WTC11 (cell line): Measurements from ENCODE around the gene EP400. TPM values are rescaled to one million over a fixed set of nuclear protein-coding genes. Genes with fewer than 3 reads are reported as not detected.

Experiments used
- ATAC-seq: fragments of 200-7000 bp; cut with Tn5 transposase; 2 replicates; pipeline ENCODE4 v1.10.0; 2021; ENCODE audit warnings: mild to moderate bottlenecking, moderate library complexity
- CTCF ChIA-PET: fragments of 300-600 bp; sonication (Branson Sonifier 250); formaldehyde crosslinking; loops from one replicate; lab custom pipeline; 2021; ENCODE audit warnings: antibody characterized with exemption; lab: Charles Lee
- POLR2A ChIA-PET: fragments of 350-600 bp; sonication (Branson Sonifier 250); formaldehyde crosslinking; loops from one replicate; lab custom pipeline; 2021; ENCODE audit warnings: antibody characterized with exemption; lab: Charles Lee
- DNase-seq: peaks from one replicate; pipeline ENCODE4 v3.0.0; 2021; ENCODE audit warnings: low spot score
- H3K27ac Mint-ChIP-seq: 2 replicates; pipeline ENCODE4 v1.8.0; 2021; ENCODE audit warnings: mixed read lengths
- H3K27me3 Mint-ChIP-seq: 2 replicates; pipeline ENCODE4 v1.8.0; 2021; ENCODE audit warnings: low read depth, mild to moderate bottlenecking, moderate library complexity, mixed read lengths
- H3K36me3 Mint-ChIP-seq: 2 replicates; pipeline ENCODE4 v1.8.0; 2021; ENCODE audit warnings: mixed read lengths
- H3K4me1 Mint-ChIP-seq: 2 replicates; pipeline ENCODE4 v1.8.0; 2022; ENCODE audit warnings: mixed read lengths
- H3K4me3 Mint-ChIP-seq: 2 replicates; pipeline ENCODE4 v1.8.0; 2021; ENCODE audit warnings: mild to moderate bottlenecking, moderate library complexity, mixed read lengths
- H3K9me3 Mint-ChIP-seq: 2 replicates; pipeline ENCODE4 v1.8.0; 2021; ENCODE audit warnings: mixed read lengths
- ATF1 ChIP-seq: sonication (generic); formaldehyde crosslinking; IDR thresholded peaks from 2 replicates; pipeline ENCODE4 v1.8.1; 2023; ENCODE audit warnings: mild to moderate bottlenecking, moderate library complexity, missing genetic modification reagents
- CDX4 ChIP-seq: fragments of 250-450 bp; sonication (Bioruptor Pico); IDR thresholded peaks from 2 replicates; pipeline ENCODE4 v1.9.0; 2021; ENCODE audit warnings: moderate library complexity, mild to moderate bottlenecking, inconsistent platforms, borderline replicate concordance
- FOXJ3 ChIP-seq: sonication (generic); formaldehyde crosslinking; IDR thresholded peaks from 2 replicates; pipeline ENCODE4 v1.9.0; 2021; ENCODE audit warnings: missing genetic modification reagents, mild to moderate bottlenecking, borderline replicate concordance
- NR3C1 ChIP-seq: sonication (generic); formaldehyde crosslinking; conservative IDR thresholded peaks from 2 replicates; pipeline ENCODE4 v1.8.1; 2023; ENCODE audit warnings: low read depth, mild to moderate bottlenecking, missing genetic modification reagents
- STAT6 ChIP-seq: sonication (generic); formaldehyde crosslinking; conservative IDR thresholded peaks from 2 replicates; pipeline ENCODE4 v1.8.1; 2023; ENCODE audit warnings: mild to moderate bottlenecking, low read depth, missing genetic modification reagents, moderate library complexity
- TCF7 ChIP-seq: sonication (generic); formaldehyde crosslinking; IDR thresholded peaks from 2 replicates; pipeline ENCODE4 v1.8.0; 2022; ENCODE audit warnings: mild to moderate bottlenecking, low read depth, missing genetic modification reagents, moderate library complexity
- TP53 ChIP-seq: sonication (generic); formaldehyde crosslinking; IDR thresholded peaks from 2 replicates; pipeline ENCODE4 v1.8.1; 2023; ENCODE audit warnings: mild to moderate bottlenecking, missing genetic modification reagents
- ZNF121 ChIP-seq: sonication (generic); formaldehyde crosslinking; IDR thresholded peaks from 2 replicates; pipeline ENCODE4 v1.8.0; 2023; ENCODE audit warnings: missing genetic modification reagents
- ZNF232 ChIP-seq: sonication (generic); formaldehyde crosslinking; IDR thresholded peaks from 2 replicates; pipeline ENCODE4 v1.8.0; 2022; ENCODE audit warnings: mild to moderate bottlenecking, missing genetic modification reagents
- ZNF263 ChIP-seq: sonication (generic); formaldehyde crosslinking; IDR thresholded peaks from 2 replicates; pipeline ENCODE4 v1.8.1; 2022; ENCODE audit warnings: low read depth, mild to moderate bottlenecking, moderate library complexity, missing genetic modification reagents
- total RNA-seq: library from RNA; stranded (reverse); gene quantifications from 3 replicates; pipeline ENCODE4 v1.2.3, GENCODE V29; 2021
- TF ChIP-seq, protein P1 (sequence below): fragments of 250-450 bp; sonication (Bioruptor Pico); conservative IDR thresholded peaks from 2 replicates; pipeline ENCODE4 v1.9.0; 2021; ENCODE audit warnings: mild to moderate bottlenecking
- TF ChIP-seq, protein P2 (sequence below): sonication (generic); formaldehyde crosslinking; IDR thresholded peaks from 2 replicates; pipeline ENCODE4 v1.8.1; 2023; ENCODE audit warnings: mild to moderate bottlenecking, missing genetic modification reagents
- TF ChIP-seq, protein P3 (sequence below): sonication (generic); formaldehyde crosslinking; IDR thresholded peaks from 2 replicates; pipeline ENCODE4 v1.8.0; 2022; ENCODE audit warnings: mild to moderate bottlenecking, missing genetic modification reagents

EP400 gene
- total RNA-seq, 1 experiment from 2014 or later, result 75.8 TPM

- no peak for ATAC-seq
- no peak for DNase-seq
- Mint-ChIP-seq H3K27me3 (no peaks in the 10 kb centered on the region), H3K36me3 (no peaks in the 10 kb centered on the region), H3K9me3 (no peaks in the 10 kb centered on the region), H3K4me3 (no peak overlapping the region), H3K27ac (0 out of 2 replicates have a peak overlapping the region, but pooled peaks have one; percentile 36), H3K4me1 (0 out of 2 replicates have a peak, but pooled peaks cover 3% of the 10 kb centered on the region)
- TF ChIP-seq FOXJ3 (CRISPR knock-in tag) (no peak), ZNF232 (CRISPR knock-in tag) (no peak), CDX4 (no peak), ATF1 (CRISPR knock-in tag) (no peak), TP53 (CRISPR knock-in tag) (no peak), TCF7 (CRISPR knock-in tag) (no peak), STAT6 (CRISPR knock-in tag) (no peak), ZNF121 (no peak), ZNF263 (CRISPR knock-in tag) (no peak), NR3C1 (CRISPR knock-in tag) (no peak)
- TF ChIP-seq, protein P1, sequence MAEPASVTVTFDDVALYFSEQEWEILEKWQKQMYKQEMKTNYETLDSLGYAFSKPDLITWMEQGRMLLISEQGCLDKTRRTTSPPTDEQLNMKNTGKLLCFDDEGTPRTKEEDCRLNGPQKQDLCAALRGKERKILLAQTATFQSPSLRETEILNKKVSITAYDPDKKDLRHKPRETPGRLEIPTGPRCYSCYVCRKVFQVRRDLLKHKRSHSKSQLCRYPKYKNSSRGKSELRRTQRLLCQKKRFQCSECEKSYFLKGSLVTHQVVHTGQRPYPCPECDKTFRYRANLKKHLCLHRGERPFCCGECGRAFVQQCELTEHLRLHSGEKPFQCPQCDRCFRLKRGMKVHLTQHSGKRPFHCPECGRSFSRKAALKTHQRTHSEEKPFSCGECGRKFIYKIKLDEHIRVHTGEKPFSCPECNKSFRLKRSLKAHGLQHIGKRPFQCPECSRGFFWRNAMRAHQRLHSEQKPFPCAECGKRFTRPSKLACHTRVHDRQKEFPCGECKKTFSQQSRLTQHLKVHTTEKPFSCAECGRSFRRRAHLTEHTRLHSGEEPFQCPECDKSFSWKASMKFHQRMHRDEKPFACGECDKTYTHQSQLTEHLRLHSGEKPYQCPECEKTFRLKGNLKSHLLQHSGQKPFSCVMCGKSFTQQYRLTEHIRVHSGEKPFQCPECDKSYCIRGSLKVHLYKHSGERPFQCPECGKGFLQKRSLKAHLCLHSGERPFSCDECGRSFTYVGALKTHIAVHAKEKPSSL, result no peak
- TF ChIP-seq, protein P2, sequence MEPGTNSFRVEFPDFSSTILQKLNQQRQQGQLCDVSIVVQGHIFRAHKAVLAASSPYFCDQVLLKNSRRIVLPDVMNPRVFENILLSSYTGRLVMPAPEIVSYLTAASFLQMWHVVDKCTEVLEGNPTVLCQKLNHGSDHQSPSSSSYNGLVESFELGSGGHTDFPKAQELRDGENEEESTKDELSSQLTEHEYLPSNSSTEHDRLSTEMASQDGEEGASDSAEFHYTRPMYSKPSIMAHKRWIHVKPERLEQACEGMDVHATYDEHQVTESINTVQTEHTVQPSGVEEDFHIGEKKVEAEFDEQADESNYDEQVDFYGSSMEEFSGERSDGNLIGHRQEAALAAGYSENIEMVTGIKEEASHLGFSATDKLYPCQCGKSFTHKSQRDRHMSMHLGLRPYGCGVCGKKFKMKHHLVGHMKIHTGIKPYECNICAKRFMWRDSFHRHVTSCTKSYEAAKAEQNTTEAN, result no peak
- ChIA-PET POLR2A (no interaction called here), CTCF (interaction anchor here (0.9 kb wide), 1 partner anchor 11 kb away, joined by 4 read pairs; no protein-coding TSS in a partner anchor)
Measured at GRCh38 chr12:131905081-131905629, 44.6 kb upstream of the EP400 start.

DNA sequence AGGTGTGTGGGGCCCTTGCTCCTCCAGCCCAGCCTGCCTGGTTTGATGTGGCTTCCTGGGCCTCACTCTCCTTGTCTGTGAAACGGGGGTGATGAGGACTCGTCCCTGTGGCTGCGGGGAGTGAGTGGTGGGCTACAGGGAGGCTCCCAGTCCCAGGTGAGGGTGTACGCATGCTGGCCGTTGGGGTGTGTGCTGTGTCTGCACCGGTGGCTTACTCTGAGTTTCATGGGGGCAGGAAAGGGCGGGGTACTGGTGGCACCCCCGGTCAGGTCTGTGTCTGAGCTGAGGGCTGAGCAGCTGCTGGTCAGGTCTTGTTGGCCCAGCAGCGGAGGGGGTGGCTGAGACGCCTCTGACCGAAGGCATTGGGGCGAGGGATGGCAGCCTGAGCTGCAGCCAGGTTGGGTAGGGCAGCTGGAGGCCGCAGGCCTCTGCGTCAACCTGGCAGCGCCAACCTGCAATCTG lies 44.1 kb upstream of the EP400 start:
- 0 out of 2 replicates have a peak overlapping the region, but pooled peaks have one; percentile 36 for H3K27ac Mint-ChIP-seq
- TF ChIP-seq, protein P3, sequence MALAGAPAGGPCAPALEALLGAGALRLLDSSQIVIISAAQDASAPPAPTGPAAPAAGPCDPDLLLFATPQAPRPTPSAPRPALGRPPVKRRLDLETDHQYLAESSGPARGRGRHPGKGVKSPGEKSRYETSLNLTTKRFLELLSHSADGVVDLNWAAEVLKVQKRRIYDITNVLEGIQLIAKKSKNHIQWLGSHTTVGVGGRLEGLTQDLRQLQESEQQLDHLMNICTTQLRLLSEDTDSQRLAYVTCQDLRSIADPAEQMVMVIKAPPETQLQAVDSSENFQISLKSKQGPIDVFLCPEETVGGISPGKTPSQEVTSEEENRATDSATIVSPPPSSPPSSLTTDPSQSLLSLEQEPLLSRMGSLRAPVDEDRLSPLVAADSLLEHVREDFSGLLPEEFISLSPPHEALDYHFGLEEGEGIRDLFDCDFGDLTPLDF, result no peak
- no peak for DNase-seq

More for the DNA sequence above, 44.1 kb upstream of the EP400 start:
- ChIA-PET POLR2A (no interaction called here), CTCF (interaction anchor here (0.9 kb wide), 1 partner anchor 10 kb away, joined by 4 read pairs; no protein-coding TSS in a partner anchor)
- H3K4me1 Mint-ChIP-seq, result 0 out of 2 replicates have a peak, but pooled peaks cover 3% of the 10 kb centered on the region
- no peaks in the 10 kb centered on the region for H3K36me3 Mint-ChIP-seq
- H3K4me3 Mint-ChIP-seq, result no peak overlapping the region
- H3K9me3 Mint-ChIP-seq, result no peaks in the 10 kb centered on the region
- no peaks in the 10 kb centered on the region for H3K27me3 Mint-ChIP-seq
- ATAC-seq, result no peak
